ENCODE measurements around the gene IFT81.
"Not testable (repeated sequence)": the region's sequence is repeated elsewhere in the genome, so short reads cannot be mapped to it uniquely, and the experiment has no call there.

IFT81 gene

GRCh38 chr12:110124269-110124995 is at the start of gene IFT81:
Gene IFT81, plus strand, starts transcription at chr12:110124357. Its CDS starts 3,024 bp downstream, at chr12:110127381.
- DNase-seq (ENCODE audit: low spot score), result peak; percentile 97

GRCh38 chr12:110075880-110076279 is 48.3 kb upstream of the IFT81 start:
- no peak for DNase-seq (ENCODE audit: low spot score)

- no peak for DNase-seq (ENCODE audit: low spot score)
Observed at GRCh38 chr12:110077800-110078199, 46.4 kb upstream of the IFT81 start.

- peak; percentile 88 for DNase-seq (ENCODE audit: low spot score)
Observed at GRCh38 chr12:110079477-110080400, 44.4 kb upstream of the IFT81 start.

- DNase-seq (ENCODE audit: low spot score), result no peak
Observed at GRCh38 chr12:110080410-110080809, 43.7 kb upstream of the IFT81 start.

GRCh38 chr12:110084314-110085015 is 39.7 kb upstream of the IFT81 start:
- DNase-seq (ENCODE audit: low spot score), result no peak

GRCh38 chr12:110088216-110088615 is 35.9 kb upstream of the IFT81 start:
- DNase-seq (ENCODE audit: low spot score), result not testable (repeated sequence)

GRCh38 chr12:110088936-110089335 is 35.2 kb upstream of the IFT81 start:
- no peak for DNase-seq (ENCODE audit: low spot score)

GRCh38 chr12:110090266-110091135 is 33.7 kb upstream of the IFT81 start:
- no peak for DNase-seq (ENCODE audit: low spot score)

- no peak for DNase-seq (ENCODE audit: low spot score)
Observed at GRCh38 chr12:110091136-110091711, 32.9 kb upstream of the IFT81 start.

GRCh38 chr12:110093631-110094311 is 30.4 kb upstream of the IFT81 start:
- no peak for DNase-seq (ENCODE audit: low spot score)

- peak; percentile 68 for DNase-seq (ENCODE audit: low spot score)
Observed at GRCh38 chr12:110100315-110100970, 23.7 kb upstream of the IFT81 start.

GRCh38 chr12:110102255-110102654 is 21.9 kb upstream of the IFT81 start:
- peak; percentile 39 for DNase-seq (ENCODE audit: low spot score)

GRCh38 chr12:110104188-110105094 is 19.7 kb upstream of the IFT81 start:
- DNase-seq (ENCODE audit: low spot score), result no peak

- DNase-seq (ENCODE audit: low spot score), result no peak
Observed at GRCh38 chr12:110105159-110105558, 19.0 kb upstream of the IFT81 start.

- no peak for DNase-seq (ENCODE audit: low spot score)
Observed at GRCh38 chr12:110105986-110106385, 18.2 kb upstream of the IFT81 start.

- DNase-seq (ENCODE audit: low spot score), result no peak
Observed at GRCh38 chr12:110107369-110108281, 16.5 kb upstream of the IFT81 start.
